PFSK-1 (cell line): ENCODE results near the gene ZNF655.

ENCODE experiments used
- FOXP2 ChIP-seq: optimal IDR thresholded peaks from 2 replicates; pipeline ENCODE3; 2011; ENCODE audit warnings: borderline replicate concordance, control low read depth, inconsistent platforms; ENCODE audit not compliant: insufficient read depth; ENCODE audit errors: extremely low read length, extremely low read depth
- POLR2AphosphoS5 ChIP-seq: IDR thresholded peaks from 2 replicates; pipeline ENCODE4 v1.6.1; 2012; ENCODE audit warnings: low read depth, mild to moderate bottlenecking, control low read depth, low read length, moderate library complexity
- SIN3A ChIP-seq: IDR thresholded peaks from 2 replicates; pipeline ENCODE4 v1.6.1; 2012; ENCODE audit warnings: mild to moderate bottlenecking, low read length, moderate library complexity, borderline replicate concordance; ENCODE audit not compliant: insufficient read depth
- TAF1 ChIP-seq: IDR thresholded peaks from 2 replicates; pipeline ENCODE4 v1.6.1; 2012; ENCODE audit warnings: low read length, control low read depth, borderline replicate concordance; ENCODE audit not compliant: insufficient read depth
- TF ChIP-seq, protein P1 (sequence below), 2 experiments: IDR thresholded peaks; 2 replicates each; pipeline versions ENCODE4 v1.6.1 to v1.8.0; 2011 to 2012; ENCODE audit warnings: low read depth in 2 of 2, low read length in 2 of 2, control low read depth in 1 of 2, inconsistent platforms in 1 of 2, mild to moderate bottlenecking in 1 of 2, moderate library complexity in 1 of 2; ENCODE audit not compliant: insufficient read depth in 1 of 2

ZNF655 gene

DNA sequence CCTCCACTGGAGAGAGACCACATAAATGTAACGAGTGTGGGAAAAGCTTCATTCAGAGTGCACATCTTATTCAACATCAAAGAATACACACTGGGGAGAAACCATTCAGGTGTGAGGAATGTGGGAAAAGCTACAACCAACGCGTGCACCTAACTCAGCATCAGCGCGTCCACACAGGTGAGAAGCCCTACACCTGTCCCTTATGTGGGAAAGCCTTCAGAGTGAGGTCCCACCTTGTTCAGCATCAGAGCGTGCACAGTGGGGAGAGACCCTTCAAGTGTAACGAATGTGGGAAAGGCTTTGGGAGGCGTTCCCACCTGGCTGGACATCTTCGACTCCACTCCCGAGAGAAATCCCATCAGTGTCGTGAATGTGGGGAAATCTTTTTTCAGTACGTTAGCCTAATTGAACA, 27.1 kb upstream of the ZNF655 start:
- TF ChIP-seq FOXP2 = no peak
- TF ChIP-seq, protein P1, sequence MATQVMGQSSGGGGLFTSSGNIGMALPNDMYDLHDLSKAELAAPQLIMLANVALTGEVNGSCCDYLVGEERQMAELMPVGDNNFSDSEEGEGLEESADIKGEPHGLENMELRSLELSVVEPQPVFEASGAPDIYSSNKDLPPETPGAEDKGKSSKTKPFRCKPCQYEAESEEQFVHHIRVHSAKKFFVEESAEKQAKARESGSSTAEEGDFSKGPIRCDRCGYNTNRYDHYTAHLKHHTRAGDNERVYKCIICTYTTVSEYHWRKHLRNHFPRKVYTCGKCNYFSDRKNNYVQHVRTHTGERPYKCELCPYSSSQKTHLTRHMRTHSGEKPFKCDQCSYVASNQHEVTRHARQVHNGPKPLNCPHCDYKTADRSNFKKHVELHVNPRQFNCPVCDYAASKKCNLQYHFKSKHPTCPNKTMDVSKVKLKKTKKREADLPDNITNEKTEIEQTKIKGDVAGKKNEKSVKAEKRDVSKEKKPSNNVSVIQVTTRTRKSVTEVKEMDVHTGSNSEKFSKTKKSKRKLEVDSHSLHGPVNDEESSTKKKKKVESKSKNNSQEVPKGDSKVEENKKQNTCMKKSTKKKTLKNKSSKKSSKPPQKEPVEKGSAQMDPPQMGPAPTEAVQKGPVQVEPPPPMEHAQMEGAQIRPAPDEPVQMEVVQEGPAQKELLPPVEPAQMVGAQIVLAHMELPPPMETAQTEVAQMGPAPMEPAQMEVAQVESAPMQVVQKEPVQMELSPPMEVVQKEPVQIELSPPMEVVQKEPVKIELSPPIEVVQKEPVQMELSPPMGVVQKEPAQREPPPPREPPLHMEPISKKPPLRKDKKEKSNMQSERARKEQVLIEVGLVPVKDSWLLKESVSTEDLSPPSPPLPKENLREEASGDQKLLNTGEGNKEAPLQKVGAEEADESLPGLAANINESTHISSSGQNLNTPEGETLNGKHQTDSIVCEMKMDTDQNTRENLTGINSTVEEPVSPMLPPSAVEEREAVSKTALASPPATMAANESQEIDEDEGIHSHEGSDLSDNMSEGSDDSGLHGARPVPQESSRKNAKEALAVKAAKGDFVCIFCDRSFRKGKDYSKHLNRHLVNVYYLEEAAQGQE (IDR thresholded peaks at IDR 0.05; ENCODE audit: insufficient read depth in 1 of 2, low read depth in 2 of 2, low read length in 2 of 2) = no peak
- TF ChIP-seq SIN3A = no peak
- TF ChIP-seq POLR2AphosphoS5 = no peak
- no peak for TF ChIP-seq TAF1

DNA sequence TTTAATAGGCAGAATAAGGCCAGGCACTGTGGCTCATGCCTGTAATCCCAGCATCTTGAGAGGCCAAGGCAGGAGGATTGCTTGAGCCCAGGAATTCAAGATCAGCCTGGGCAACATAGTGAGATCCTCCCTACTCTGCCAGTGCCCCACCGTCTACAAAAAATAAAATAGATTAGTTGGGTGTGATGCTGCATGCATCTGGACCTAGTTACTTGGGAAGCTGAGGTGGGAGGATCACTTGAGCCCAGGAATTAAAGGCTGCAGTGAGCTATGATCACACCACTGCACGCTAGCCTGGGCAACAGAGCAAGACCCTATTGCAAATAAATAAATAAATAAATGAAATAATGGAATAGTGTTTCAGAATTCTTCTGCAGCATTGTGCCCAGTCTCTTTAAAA, 22.8 kb upstream of the ZNF655 start:
- TF ChIP-seq POLR2AphosphoS5 = no peak
- no peak for TF ChIP-seq FOXP2
- TF ChIP-seq, protein P1 (IDR thresholded peaks at IDR 0.05; ENCODE audit: insufficient read depth in 1 of 2, low read depth in 2 of 2, low read length in 2 of 2) = no peak
- no peak for TF ChIP-seq TAF1
- no peak for TF ChIP-seq SIN3A

DNA sequence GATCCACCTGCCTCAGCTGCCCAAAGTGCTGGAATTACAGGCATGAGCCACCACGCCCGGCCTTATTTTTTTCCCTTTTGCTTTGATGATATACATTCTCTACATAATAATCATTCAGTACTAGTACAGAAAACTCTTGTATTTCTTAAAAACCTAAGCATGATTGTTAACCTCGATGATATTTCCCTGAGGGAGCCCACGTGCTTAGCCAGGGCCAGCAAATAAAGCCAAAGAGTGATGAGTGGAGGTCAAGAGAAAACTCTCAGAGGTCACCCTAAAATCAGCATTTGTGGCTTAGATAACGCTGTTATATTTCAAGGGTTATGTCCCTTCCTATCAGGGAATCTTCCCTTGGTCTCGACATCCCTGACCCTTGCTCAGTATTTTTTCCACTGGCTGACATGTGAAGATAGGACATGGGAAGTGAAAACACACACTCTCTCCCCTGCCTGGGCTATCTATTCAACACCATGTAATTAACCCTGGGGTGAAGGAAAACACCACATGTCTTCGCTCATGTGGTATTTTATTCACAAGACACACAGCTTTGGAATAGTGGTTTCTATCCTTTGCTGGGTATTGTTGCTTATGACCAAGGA, 19.1 kb upstream of the ZNF655 start:
- TF ChIP-seq, protein P1 (IDR thresholded peaks at IDR 0.05; ENCODE audit: insufficient read depth in 1 of 2, low read depth in 2 of 2, low read length in 2 of 2) = no peak
- TF ChIP-seq POLR2AphosphoS5 (no peak), FOXP2 (no peak)

- TF ChIP-seq FOXP2 (no peak), SIN3A (no peak), TAF1 (no peak), POLR2AphosphoS5 (no peak)
- TF ChIP-seq, protein P1 (IDR thresholded peaks at IDR 0.05; ENCODE audit: insufficient read depth in 1 of 2, low read depth in 2 of 2, low read length in 2 of 2) = no peak
These were observed 17.9 kb upstream of the ZNF655 start for GRCh38 chr7:99540542-99540941.

GRCh38 chr7:99541212-99541611, 17.2 kb upstream of the ZNF655 start:
- no peak for TF ChIP-seq FOXP2
- TF ChIP-seq SIN3A = no peak
- TF ChIP-seq TAF1 = no peak
- TF ChIP-seq, protein P1 (IDR thresholded peaks at IDR 0.05; ENCODE audit: insufficient read depth in 1 of 2, low read depth in 2 of 2, low read length in 2 of 2) = no peak
